BJ (cell line): Measurements from ENCODE around the gene RCOR1. TPM values are rescaled to one million over a fixed set of nuclear protein-coding genes. Genes with fewer than 3 reads are reported as not detected.

Source experiments
- CTCF ChIA-PET: fragments of 350-600 bp; formaldehyde crosslinking; extraction: SDS; loops from one replicate; lab custom pipeline; 2021; ENCODE audit warnings: antibody characterized with exemption, inconsistent platforms; lab: Yijun Ruan, JAX
- POLR2A ChIA-PET: fragments of 300-600 bp; sonication (Branson Sonifier 250); formaldehyde crosslinking; extraction: SDS; loops from one replicate; lab custom pipeline; 2021; ENCODE audit warnings: antibody characterized with exemption; lab: Charles Lee
- DNase-seq: peaks from one replicate; pipeline ENCODE4 v3.0.0-alpha.2; 2011; ENCODE audit warnings: low read depth
- H3K27me3 ChIP-seq: 2 replicates; pipeline ENCODE4 v1.6.0; 2011; ENCODE audit warnings: low read length; ENCODE audit not compliant: control insufficient read depth, insufficient read depth
- H3K36me3 ChIP-seq: 2 replicates; pipeline ENCODE4 v1.5.1; 2011; ENCODE audit warnings: low read length; ENCODE audit not compliant: control insufficient read depth, insufficient read depth
- H3K4me3 ChIP-seq: 2 replicates; pipeline ENCODE4 v1.5.1; 2011; ENCODE audit warnings: low read depth, mild to moderate bottlenecking, control low read depth, low read length
- CTCF ChIP-seq: IDR thresholded peaks from 2 replicates; pipeline ENCODE4 v1.5.1; 2011; ENCODE audit warnings: low read depth, mild to moderate bottlenecking, control low read depth, inconsistent platforms, low read length, moderate library complexity; ENCODE audit not compliant: insufficient read depth
- polyA plus RNA-seq: library from polyadenylated mRNA; depleted of rRNA; stranded (reverse); fragments of >200 nt; gene quantifications from 2 replicates; pipeline ENCODE4 v1.2.3, GENCODE V29; 2011

Gene RCOR1
- polyA plus RNA-seq, 1 experiment = 7.9 TPM

- ChIA-PET POLR2A (no interaction called here), CTCF (no interaction called here)
- DNase-seq = no peak
- Histone ChIP-seq H3K27me3 (no peaks in the 10 kb centered on the region), H3K36me3 (peaks cover under 1% of the 10 kb centered on the region; the same call in 1 of the 2 replicates), H3K4me3 (no peak overlapping the region)
- TF ChIP-seq CTCF = no peak
These were observed 162.2 kb downstream of the RCOR1 start for GRCh38 chr14:102754370-102755262.

GRCh38 chr14:102757646-102758045 lies 165.2 kb downstream of the RCOR1 start:
- ChIA-PET CTCF (no interaction called here), POLR2A (no interaction called here)
- TF ChIP-seq CTCF = no peak
- H3K36me3 ChIP-seq = no peaks in the 10 kb centered on the region; the same call in 1 of the 2 replicates
- 0 out of 2 replicates have a peak, but pooled peaks cover 1% of the 10 kb centered on the region for H3K27me3 ChIP-seq
- H3K4me3 ChIP-seq = no peak overlapping the region
- no peak for DNase-seq

GRCh38 chr14:102758087-102758486 lies 165.6 kb downstream of the RCOR1 start:
- Histone ChIP-seq H3K36me3 (no peaks in the 10 kb centered on the region; the same call in 1 of the 2 replicates), H3K27me3 (0 out of 2 replicates have a peak, but pooled peaks cover 1% of the 10 kb centered on the region), H3K4me3 (no peak overlapping the region)
- CTCF ChIA-PET = no interaction called here
- POLR2A ChIA-PET = interaction anchor here (0.6 kb wide), 1 partner anchor 60 kb away, joined by 5 read pairs; no protein-coding TSS in a partner anchor
- DNase-seq = no peak
- TF ChIP-seq CTCF = no peak

- no peak for DNase-seq
- H3K4me3 ChIP-seq = no peak overlapping the region
- ChIA-PET CTCF (interaction anchor here (1.0 to 1.5 kb wide), 2 partner anchors 11 to 15 kb away, joined by 3 to 6 read pairs; no protein-coding TSS in a partner anchor), POLR2A (interaction anchor here (0.5 kb wide), 1 partner anchor 781 kb away, joined by 4 read pairs; no protein-coding TSS in a partner anchor)
- no peak for TF ChIP-seq CTCF
- H3K36me3 ChIP-seq = no peaks in the 10 kb centered on the region; the same call in 1 of the 2 replicates
- 0 out of 2 replicates have a peak, but pooled peaks cover 1% of the 10 kb centered on the region for H3K27me3 ChIP-seq
These were observed 167.2 kb downstream of the RCOR1 start for GRCh38 chr14:102759456-102760187.
